K562 (cell line): ENCODE data around the gene RNF128. TPM values are rescaled to one million over a fixed set of nuclear protein-coding genes. Genes with fewer than 3 reads are reported as not detected.

Experiments used
- ATF3 ChIP-seq, 2 experiments: fragments of 450-650 bp in 1 of 2; sonication (generic) in 1 of 2; formaldehyde crosslinking in 1 of 2; IDR thresholded peaks in 1 of 2; conservative IDR thresholded peaks in 1 of 2; 2 replicates each; pipeline versions ENCODE4 v1.6.1 to v1.8.1; 2016 to 2023; ENCODE audit warnings: mild to moderate bottlenecking in 2 of 2, moderate library complexity in 2 of 2, inconsistent platforms in 1 of 2, missing genetic modification reagents in 1 of 2
- E2F8 ChIP-seq: fragments of 450-650 bp; IDR thresholded peaks from 2 replicates; pipeline ENCODE4 v1.7.1; 2018; ENCODE audit warnings: mild to moderate bottlenecking, low read depth; ENCODE audit not compliant: partially characterized antibody
- EWSR1 ChIP-seq: fragments of 450-650 bp; IDR thresholded peaks from 2 replicates; pipeline ENCODE4 v1.6.1; 2018; ENCODE audit warnings: borderline replicate concordance, mild to moderate bottlenecking, low read depth, moderate library complexity; ENCODE audit not compliant: partially characterized antibody
- MITF ChIP-seq: IDR thresholded peaks from 2 replicates; pipeline ENCODE4 v1.6.1; 2014; ENCODE audit warnings: antibody characterized with exemption
- RBM25 ChIP-seq: fragments of 200-400 bp; formaldehyde crosslinking; IDR thresholded peaks from 2 replicates; pipeline ENCODE4 v1.6.1; 2018; ENCODE audit warnings: low read length, low read depth, moderate library complexity; ENCODE audit not compliant: severe bottlenecking
- SMARCA4 ChIP-seq: fragments of 450-650 bp; IDR thresholded peaks from 2 replicates; pipeline ENCODE4 v1.6.1; 2016
- ZNF146 ChIP-seq: IDR thresholded peaks from one replicate; pipeline ENCODE4 v1.6.1; 2018; ENCODE audit warnings: missing compliant biosample characterization; ENCODE audit not compliant: unreplicated experiment
- polyA plus RNA-seq, 8 experiments: library from polyadenylated mRNA; depleted of rRNA in 4 of 8; stranded (reverse) in 5 of 8; unstranded in 3 of 8; fragments of >200 nt; fragmentation: Nextera tagmentation in 2 of 8; fragmentation: Illumina TruSeq in 1 of 8; extraction: Ambion mirVana in 2 of 8; extraction: Trizol in 1 of 8; gene quantifications; 2 replicates each; pipeline versions ENCODE4 v1.2.1 to v1.2.3, GENCODE V29; 2011 to 2014; ENCODE audit warnings: inconsistent platforms in 1 of 8, missing spikeins in 1 of 8
- total RNA-seq, 7 experiments: library from RNA; depleted of rRNA in 6 of 7; stranded (reverse); fragments of >200 nt in 6 of 7; fragmentation: Illumina TruSeq in 2 of 7; extraction: Trizol in 2 of 7; gene quantifications; 2 replicates each; pipeline versions ENCODE4 v1.2.1 to v1.2.3, GENCODE V29; 2011 to 2021; ENCODE audit warnings: low replicate concordance in 1 of 7
- TF ChIP-seq, protein P1 (sequence below): fragments of 250-450 bp; sonication (Bioruptor Pico); IDR thresholded peaks from 2 replicates; pipeline ENCODE4 v1.8.0; 2021; ENCODE audit warnings: mild to moderate bottlenecking, moderate library complexity

Gene RNF128
- total and polyA plus RNA-seq, 9 of the 15 experiments (the other 6 are each of a cell fraction or from before 2014, with no cell fraction given): 0.07 TPM; not detected in 8

GRCh38 chrX:106748377-106748776 is 21.9 kb downstream of the RNF128 start (continued):
- TF ChIP-seq E2F8: no peak
- no peak for TF ChIP-seq MITF
- TF ChIP-seq EWSR1: no peak
- TF ChIP-seq, protein P1, sequence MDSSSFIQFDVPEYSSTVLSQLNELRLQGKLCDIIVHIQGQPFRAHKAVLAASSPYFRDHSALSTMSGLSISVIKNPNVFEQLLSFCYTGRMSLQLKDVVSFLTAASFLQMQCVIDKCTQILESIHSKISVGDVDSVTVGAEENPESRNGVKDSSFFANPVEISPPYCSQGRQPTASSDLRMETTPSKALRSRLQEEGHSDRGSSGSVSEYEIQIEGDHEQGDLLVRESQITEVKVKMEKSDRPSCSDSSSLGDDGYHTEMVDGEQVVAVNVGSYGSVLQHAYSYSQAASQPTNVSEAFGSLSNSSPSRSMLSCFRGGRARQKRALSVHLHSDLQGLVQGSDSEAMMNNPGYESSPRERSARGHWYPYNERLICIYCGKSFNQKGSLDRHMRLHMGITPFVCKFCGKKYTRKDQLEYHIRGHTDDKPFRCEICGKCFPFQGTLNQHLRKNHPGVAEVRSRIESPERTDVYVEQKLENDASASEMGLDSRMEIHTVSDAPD (CRISPR knock-in tag): no peak
- no peak for TF ChIP-seq ATF3 (IDR thresholded peaks at IDR 0.05)
- TF ChIP-seq ATF3 (CRISPR knock-in tag; conservative IDR thresholded peaks at IDR 0.05): no peak
- TF ChIP-seq RBM25: peak; percentile 55
- TF ChIP-seq ZNF146 (CRISPR knock-in tag): peak; percentile 65
- TF ChIP-seq SMARCA4: no peak
